Measurements from ENCODE around the gene ERBB2. TPM values are rescaled to one million over a fixed set of nuclear protein-coding genes. Genes with fewer than 3 reads are reported as not detected.

Gene ERBB2
- total and polyA plus RNA-seq, 2 of the 13 experiments (the other 11 are each of a cell fraction or from before 2014, with no cell fraction given), result 57.7 to 64.1 TPM

DNA sequence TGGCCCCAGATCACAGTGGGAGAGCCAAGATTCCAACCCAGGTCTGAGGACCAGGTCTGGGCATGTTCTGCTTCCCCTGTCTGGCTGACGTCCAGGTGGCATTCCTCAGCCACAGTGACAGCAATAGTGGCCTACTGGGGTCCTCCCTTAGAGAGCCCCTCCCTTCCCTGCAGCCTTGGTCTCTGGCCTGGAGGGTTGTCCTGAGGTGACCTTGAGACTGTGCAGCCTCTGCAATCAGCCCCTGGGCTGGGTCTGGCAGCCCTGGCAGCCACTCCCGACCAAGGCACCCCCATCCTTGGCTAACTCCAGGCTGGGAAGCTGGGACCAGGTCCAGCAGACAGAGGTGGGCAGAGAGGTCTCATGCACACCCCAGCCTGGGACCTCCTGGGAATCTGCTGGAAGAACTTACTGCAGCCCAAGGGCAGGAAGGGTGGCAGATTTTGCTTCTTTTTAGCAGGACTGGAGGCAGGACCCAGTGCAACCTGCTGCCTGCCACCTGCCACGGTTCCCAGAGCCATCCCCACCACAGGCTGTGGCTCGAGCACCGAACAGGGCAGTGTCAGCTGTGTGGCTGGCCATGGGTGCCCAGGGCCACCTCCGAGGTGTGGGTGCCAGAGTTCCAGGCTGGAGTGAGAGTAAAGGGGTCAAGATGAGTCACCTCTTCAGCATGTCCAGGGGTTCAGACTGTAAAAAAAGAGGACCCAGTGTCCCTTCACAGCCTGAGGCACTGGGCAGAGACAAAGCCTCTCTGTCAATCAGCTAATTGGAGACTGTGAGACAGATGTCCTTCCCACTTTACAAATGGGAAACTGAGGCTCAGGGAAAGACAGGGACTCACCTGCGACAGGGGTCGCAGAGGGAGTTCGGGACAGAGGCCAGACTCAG lies 50.5 kb downstream of the ERBB2 start (continued):
- TF ChIP-seq, protein P1, sequence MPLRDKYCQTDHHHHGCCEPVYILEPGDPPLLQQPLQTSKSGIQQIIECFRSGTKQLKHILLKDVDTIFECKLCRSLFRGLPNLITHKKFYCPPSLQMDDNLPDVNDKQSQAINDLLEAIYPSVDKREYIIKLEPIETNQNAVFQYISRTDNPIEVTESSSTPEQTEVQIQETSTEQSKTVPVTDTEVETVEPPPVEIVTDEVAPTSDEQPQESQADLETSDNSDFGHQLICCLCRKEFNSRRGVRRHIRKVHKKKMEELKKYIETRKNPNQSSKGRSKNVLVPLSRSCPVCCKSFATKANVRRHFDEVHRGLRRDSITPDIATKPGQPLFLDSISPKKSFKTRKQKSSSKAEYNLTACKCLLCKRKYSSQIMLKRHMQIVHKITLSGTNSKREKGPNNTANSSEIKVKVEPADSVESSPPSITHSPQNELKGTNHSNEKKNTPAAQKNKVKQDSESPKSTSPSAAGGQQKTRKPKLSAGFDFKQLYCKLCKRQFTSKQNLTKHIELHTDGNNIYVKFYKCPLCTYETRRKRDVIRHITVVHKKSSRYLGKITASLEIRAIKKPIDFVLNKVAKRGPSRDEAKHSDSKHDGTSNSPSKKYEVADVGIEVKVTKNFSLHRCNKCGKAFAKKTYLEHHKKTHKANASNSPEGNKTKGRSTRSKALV (CRISPR knock-in tag; IDR thresholded peaks at IDR 0.05), result no peak
- no peak for TF ChIP-seq HCFC1 (IDR thresholded peaks at IDR 0.05; ENCODE audit: low read depth, low read length)
- TF ChIP-seq ZNF326 (CRISPR knock-in tag; IDR thresholded peaks at IDR 0.05; ENCODE audit: borderline replicate concordance), result no peak
- no peak for TF ChIP-seq ZNF570 (CRISPR knock-in tag; IDR thresholded peaks at IDR 0.05; ENCODE audit: borderline replicate concordance)
- TF ChIP-seq THAP7 (CRISPR knock-in tag; IDR thresholded peaks at IDR 0.05), result no peak
- TF ChIP-seq ATF2 (CRISPR knock-in tag; IDR thresholded peaks at IDR 0.05), result peak; percentile 17; the same call in 1 of the 2 replicates
- no peak for TF ChIP-seq SETDB1 (CRISPR knock-in tag; IDR thresholded peaks at IDR 0.05; ENCODE audit: borderline replicate concordance)
- TF ChIP-seq ZFP41 (CRISPR knock-in tag; IDR thresholded peaks at IDR 0.05; ENCODE audit: borderline replicate concordance), result no peak
- TF ChIP-seq, protein P2, sequence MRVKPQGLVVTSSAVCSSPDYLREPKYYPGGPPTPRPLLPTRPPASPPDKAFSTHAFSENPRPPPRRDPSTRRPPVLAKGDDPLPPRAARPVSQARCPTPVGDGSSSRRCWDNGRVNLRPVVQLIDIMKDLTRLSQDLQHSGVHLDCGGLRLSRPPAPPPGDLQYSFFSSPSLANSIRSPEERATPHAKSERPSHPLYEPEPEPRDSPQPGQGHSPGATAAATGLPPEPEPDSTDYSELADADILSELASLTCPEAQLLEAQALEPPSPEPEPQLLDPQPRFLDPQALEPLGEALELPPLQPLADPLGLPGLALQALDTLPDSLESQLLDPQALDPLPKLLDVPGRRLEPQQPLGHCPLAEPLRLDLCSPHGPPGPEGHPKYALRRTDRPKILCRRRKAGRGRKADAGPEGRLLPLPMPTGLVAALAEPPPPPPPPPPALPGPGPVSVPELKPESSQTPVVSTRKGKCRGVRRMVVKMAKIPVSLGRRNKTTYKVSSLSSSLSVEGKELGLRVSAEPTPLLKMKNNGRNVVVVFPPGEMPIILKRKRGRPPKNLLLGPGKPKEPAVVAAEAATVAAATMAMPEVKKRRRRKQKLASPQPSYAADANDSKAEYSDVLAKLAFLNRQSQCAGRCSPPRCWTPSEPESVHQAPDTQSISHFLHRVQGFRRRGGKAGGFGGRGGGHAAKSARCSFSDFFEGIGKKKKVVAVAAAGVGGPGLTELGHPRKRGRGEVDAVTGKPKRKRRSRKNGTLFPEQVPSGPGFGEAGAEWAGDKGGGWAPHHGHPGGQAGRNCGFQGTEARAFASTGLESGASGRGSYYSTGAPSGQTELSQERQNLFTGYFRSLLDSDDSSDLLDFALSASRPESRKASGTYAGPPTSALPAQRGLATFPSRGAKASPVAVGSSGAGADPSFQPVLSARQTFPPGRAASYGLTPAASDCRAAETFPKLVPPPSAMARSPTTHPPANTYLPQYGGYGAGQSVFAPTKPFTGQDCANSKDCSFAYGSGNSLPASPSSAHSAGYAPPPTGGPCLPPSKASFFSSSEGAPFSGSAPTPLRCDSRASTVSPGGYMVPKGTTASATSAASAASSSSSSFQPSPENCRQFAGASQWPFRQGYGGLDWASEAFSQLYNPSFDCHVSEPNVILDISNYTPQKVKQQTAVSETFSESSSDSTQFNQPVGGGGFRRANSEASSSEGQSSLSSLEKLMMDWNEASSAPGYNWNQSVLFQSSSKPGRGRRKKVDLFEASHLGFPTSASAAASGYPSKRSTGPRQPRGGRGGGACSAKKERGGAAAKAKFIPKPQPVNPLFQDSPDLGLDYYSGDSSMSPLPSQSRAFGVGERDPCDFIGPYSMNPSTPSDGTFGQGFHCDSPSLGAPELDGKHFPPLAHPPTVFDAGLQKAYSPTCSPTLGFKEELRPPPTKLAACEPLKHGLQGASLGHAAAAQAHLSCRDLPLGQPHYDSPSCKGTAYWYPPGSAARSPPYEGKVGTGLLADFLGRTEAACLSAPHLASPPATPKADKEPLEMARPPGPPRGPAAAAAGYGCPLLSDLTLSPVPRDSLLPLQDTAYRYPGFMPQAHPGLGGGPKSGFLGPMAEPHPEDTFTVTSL (CRISPR knock-in tag; IDR thresholded peaks at IDR 0.05; ENCODE audit: borderline replicate concordance), result no peak
- peak; percentile 84 for TF ChIP-seq ZNF788 (CRISPR knock-in tag; IDR thresholded peaks at IDR 0.05; ENCODE audit: borderline replicate concordance)
- TF ChIP-seq FOXA1 (IDR thresholded peaks at IDR 0.05), result no peak
- peak; percentile 25; the same call in 1 of the 2 replicates for TF ChIP-seq FOXA1 (CRISPR knock-in tag; IDR thresholded peaks at IDR 0.05)
- TF ChIP-seq SIX1 (CRISPR knock-in tag; IDR thresholded peaks at IDR 0.05; ENCODE audit: borderline replicate concordance), result no peak
- TF ChIP-seq ATRX (CRISPR knock-in tag; IDR thresholded peaks at IDR 0.05; ENCODE audit: borderline replicate concordance), result no peak
- 0 out of 2 replicates have a peak, but pooled peaks have one; percentile 37 for TF ChIP-seq ZNF782 (CRISPR knock-in tag; IDR thresholded peaks at IDR 0.05; ENCODE audit: borderline replicate concordance)
- no peak for TF ChIP-seq ZNF235 (CRISPR knock-in tag; IDR thresholded peaks at IDR 0.05; ENCODE audit: borderline replicate concordance)
- TF ChIP-seq PHF5A (CRISPR knock-in tag; IDR thresholded peaks at IDR 0.05; ENCODE audit: low read depth, unreplicated experiment), result peak; percentile 61
- TF ChIP-seq ZNF143 (CRISPR knock-in tag; IDR thresholded peaks at IDR 0.05), result no peak
